Suppressor macrophage treated with lipopolysaccharide for 1 hour (primary cell): ENCODE results near the gene DIS3L.
"Not testable (repeated sequence)": the region's sequence is repeated elsewhere in the genome, so short reads cannot be mapped to it uniquely, and the experiment has no call there.

Experiments
- DNase-seq, 3 donors: peaks; one replicate each; pipeline ENCODE4 v3.0.0-alpha.2; 2020 to 2022

DIS3L gene

DNA sequence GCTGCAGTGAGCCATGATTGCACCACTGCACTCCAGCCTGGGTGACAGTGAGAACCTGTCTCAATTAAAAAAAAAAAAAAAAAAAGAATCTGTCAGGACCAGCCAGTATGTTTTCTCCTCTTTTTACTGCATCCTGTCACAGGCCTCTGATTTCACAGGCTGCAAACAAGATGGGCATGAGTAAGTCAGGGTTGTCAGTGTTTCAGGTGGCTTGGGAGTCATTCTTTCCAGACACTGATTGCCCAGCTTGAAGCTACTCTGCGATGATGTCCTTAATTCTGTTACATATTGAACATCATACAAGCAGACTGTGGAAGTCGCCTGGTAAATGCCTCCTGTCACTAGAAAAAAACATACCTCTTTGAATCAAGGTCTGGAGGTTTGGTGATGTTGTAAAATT lies 18.8 kb downstream of the DIS3L start:
- no peak for DNase-seq

DNA sequence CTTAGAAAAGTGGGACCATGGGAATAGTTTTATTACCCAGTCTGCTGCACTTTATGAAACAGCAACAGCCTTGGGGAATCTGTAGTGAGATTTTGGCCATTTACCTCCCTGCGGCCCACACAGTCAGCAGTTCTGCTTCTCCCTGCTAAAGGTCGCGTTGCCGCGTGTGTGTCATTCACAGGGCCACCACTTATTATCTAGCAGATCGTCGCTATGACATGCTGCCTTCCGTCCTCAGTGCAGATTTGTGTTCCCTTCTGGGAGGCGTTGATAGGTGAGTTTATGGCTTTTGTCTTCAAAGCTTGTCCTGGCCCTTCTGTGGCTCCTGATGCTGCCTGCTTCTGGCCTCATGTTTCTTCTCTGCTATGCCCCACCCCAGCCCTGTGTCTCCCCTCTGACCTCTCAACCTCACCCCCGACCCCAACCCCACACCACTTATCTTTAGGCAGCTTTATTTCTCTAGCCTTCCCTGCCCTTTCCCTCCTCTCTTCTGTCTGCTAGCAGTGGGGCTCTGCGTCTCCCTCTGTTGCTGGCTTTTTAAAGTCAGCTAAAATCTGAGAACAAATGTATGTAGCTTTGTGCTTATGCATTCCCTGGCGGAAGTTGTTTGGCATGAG lies 30.1 kb downstream of the DIS3L start:
- DNase-seq, result no peak

DNA sequence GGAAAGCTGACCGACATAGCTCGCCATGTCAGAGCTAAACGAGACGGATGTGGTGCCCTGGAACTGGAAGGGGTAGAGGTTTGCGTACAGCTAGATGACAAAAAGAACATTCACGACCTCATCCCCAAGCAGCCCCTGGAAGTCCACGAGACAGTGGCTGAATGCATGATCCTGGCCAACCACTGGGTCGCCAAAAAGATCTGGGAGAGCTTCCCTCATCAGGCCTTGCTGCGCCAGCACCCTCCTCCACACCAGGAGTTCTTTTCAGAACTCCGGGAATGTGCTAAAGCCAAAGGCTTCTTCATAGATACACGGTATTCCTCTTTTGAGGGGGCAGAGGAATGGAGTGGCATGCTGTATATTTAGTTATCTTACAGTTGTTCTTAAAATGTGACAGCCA lies 32.7 kb downstream of the DIS3L start:
- no peak for DNase-seq

DNA sequence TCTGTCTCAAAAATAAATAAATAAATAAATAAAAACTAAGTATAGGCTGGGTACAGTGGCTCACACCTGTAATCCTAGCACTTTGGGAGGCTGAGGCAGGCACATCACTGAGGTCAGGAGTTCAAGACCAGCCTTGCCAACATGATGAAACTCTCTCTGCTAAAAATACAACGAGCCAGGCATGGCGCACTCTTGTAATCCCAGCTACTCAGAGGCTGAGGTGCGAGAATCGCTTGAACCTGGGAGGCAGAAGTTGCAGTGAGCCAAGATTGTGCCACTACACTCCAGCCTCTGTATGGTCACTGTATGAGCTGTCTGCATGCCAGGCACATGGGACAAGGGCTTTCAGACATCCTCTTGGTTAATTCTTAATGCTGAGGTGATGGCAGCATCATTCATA lies 34.4 kb downstream of the DIS3L start:
- DNase-seq, result no peak

DNA sequence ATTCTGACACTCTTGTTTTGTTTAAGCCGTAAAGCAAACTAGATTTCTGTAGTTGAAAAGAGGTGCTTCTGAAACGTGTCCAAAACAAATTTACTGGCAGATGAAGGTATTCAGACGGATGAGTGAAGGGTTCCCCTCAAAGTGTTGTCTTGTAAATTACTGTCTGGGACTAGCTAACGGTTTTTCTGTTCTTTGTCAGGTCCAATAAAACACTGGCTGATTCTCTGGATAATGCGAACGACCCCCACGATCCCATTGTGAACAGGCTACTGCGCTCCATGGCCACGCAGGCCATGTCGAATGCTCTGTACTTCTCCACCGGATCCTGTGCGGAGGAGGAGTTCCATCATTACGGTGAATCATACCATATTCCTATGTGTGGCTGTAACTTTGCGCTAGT lies 35.4 kb downstream of the DIS3L start:
- DNase-seq, result no peak

DNA sequence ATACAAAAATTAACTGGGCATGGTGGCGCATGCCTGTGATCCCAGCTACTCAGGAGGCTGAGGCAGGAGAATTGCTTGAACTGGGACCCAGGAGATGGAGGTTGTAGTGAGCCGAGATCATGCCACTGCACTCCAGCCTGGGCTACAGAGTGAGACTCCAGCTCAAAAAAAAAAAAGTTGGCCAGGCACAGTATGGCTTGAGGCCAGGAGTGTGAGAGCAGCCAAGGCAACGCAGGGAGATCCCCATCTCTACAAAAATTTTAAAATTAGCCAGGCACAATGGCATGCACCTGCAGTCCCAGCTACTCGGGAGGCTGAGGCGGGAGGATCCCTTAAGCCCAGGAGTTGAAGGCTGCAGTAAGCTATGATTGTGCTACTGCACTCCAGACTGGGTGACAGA lies 55.2 kb downstream of the DIS3L start:
- DNase-seq, result not testable (repeated sequence)

DNA sequence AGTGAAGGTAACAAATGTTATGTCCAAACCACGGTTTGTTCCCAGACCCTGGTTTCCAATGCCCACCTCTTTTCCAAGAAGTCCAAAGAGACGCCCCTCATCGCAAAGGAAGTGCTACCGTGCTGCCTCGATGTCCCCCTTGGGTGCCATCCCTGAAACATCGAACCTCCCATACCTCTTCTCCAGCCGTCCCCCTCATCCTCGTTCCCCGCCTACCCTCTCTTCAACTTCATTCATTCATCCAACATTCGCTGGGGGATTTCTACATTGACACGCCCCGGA lies 62.6 kb downstream of the DIS3L start:
- no peak for DNase-seq

DNA sequence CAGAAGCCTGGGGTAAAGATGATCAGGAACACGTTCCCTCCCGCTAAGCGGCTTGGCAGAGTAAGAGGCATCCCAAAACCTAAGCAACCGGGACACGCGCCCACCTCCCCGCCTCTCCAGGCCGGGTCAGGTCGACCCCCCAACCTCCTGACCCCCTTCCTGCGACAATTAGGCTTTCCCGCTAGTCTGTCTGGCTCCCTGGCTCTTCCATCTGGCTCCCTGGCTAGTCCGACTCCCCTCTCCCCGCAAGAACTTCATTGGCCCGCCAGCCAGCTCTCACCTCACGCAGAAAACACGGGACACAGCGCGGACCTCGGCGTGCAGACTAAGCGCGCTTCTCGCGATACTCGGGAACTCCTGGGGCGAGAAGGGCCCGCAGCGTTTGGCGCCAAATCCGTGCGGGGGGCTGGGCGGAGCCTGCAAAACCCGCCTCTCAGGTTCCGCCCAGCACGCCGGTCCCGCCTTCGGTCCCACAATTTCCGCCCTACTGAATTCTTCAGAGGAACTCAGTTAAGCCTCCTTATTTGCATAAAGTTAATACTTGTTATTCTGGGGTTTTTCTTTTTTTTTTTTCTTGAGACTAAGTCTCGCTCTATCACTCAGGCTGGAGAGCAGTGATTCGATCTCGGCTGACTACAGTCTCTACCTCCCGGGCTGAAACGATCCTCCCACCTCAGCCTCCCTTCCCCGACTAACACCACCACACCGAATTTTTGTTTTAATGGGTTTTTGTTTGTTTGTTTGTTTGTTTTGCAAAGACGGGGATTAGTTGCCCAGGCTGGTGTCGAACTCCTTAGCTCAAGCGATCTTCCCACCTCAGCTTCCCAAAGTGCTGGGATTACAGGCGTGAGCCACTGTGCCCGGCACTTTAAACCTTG lies 63.2 kb downstream of the DIS3L start, which contains the start of gene TIPIN:
TIPIN (minus strand) TSS at position 327 of the 878 bp plus-strand sequence. CDS start 3,738 bp downstream, outside the sequence.
- DNase-seq, result peak; percentile 99

DNA sequence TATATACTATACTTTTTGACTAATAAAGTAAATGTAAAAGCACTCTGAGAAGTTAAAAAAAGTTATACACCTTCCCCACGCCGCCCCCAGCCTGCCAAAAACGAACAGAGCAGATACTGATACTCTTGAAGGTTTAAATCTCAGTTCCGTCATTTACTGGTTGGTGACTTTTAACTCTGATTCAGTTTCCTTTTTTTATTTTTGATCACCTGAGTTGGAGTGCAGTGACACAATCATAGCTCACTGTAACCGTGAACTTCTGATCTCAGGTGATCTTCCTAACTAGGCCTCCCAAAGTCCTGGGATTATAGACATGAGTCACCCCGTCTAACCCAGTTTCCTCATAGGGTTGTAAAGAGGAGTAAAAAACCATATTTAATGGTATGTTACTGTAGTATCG lies 66.4 kb downstream of the DIS3L start:
- no peak for DNase-seq

DNA sequence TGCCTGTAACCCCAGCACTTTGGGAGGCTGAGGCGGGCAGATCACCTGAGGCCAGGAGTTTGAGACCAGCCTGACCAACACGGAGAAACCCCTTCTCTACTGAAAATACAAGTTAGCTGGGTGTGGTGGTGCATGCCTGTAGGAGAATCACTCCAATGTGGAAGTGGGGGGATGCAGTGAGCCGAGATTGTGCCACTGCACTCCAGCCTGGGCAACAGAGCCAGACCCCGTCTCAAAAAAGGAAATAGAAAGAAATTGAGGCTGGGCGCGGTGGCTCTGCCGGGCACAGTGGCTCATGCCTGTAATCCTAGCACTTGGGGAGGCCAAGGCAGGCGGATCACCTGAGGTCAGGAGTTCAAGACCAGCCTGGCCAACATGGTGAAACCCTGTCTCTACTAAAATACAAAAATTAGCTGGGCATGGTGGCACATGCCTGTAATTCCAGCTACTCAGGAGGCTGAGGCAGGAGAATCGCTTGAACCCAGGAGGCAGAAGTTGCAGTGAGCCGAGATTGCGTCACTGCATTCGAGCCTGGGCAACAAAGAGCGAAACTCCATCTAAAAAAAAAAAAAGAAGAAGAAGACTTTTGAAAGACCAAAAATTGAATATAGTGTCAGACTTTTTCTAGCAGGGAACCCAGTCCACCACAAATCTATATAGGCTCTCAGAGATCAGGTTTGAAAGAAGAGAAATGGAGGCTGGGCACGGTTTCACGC lies 68.5 kb downstream of the DIS3L start:
- DNase-seq, result peak; percentile 13 to 45 (median 45)

DNA sequence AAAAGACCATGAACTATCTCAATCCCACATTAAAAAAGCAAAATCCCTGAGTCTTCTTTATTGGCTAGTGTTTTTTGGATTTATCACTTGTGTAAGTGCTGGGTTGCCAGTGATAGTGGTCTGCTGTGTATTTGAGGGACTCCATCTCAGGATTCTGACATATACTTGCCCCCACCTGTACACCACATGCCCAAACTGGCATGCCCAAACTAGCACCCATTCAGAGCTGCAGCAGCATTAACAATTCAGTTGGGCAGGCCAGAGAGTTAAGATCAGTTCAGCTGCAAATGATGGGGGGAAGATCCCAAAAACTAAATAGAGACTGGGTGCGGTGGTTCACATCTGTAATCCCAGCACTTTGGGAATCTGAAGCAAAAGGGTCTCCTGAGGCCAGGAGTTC lies 69.4 kb downstream of the DIS3L start:
- no peak for DNase-seq

DNA sequence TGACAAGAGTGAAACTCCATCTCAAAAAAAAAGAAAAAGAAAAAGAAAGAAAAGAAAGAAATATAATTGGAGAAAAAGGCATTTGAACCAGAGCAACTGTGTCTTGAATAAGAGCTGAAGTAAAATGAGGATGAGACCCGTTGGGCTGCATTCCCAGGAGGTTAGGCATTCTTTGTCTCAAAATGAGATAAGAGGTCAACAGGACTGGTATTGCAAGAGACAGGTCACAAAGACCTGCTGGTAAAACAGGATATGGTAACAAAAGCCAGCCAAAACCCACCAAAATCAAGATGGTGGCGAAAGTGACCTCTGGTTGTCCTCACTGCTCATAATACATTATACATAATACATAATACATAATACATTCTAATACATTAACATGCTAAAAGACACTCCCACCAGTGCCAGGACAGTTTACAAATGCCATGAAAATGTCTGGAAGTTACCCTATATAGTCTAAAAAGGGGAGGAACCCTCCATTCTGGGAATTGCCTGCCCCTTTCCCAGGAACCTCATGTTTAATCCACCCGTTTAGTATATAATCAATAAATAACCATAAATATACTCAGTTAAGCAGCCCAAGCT lies 71.7 kb downstream of the DIS3L start:
- DNase-seq, result no peak

DNA sequence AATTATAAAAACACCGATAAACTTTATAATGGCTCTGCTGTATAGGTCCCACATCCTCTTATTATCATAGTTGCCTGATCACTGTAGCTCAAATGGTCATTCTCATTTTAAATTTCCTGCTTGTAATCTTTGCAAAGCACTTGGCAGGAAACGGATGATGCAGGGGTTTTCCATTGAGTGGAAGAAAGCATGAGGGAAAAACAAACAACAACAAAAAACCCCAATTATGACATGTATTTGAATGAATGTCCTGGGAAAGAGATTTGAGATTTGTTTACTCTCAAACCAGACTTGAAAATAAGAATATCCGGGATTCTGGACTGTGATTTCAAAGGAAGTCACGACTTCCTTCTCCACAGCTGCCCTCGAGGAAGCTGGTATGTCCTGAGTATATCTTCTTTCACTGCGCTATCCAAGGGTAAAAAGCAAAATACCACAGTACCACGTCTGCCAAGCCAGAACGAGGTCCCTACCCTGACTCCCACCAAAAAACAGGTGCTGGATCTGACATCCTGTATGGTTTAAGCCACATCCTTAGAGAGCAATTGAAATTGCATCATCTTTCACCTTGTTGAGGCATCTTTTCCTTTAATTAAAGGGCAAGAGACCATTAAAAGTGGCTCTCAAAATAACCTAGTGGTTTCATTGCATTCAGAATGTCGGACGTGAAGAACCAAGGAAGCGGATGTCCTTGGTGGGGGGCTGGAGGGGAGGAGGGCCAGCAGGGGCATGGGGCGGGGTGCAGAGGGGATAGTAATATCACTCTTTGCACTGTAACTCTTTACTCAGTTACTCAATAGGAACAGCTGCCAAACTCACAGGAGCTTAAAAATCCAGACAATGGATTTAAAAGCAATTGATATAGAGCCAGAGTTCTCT lies 76.6 kb downstream of the DIS3L start:
- DNase-seq, result peak; percentile 77 to 89 (median 84)

DNA sequence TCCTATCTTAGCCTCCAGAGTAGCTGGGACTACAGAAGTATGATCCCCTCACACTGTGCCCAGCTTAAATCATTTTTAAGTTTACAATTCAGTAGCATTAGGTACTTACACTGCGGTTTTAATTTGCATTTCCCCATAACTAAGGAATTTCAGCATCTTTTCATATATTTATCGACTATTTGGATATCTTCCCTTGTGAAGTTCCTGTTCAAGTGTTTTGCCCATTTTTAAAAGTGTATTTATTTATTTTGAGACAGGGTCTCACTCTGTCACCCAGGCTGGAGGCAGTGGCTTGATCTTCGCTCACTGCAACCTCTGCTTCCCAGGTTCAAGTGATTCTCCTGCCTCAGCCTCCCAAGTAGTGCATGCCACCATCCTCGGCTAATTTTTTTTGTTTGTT lies 80.8 kb downstream of the DIS3L start:
- no peak for DNase-seq

DNA sequence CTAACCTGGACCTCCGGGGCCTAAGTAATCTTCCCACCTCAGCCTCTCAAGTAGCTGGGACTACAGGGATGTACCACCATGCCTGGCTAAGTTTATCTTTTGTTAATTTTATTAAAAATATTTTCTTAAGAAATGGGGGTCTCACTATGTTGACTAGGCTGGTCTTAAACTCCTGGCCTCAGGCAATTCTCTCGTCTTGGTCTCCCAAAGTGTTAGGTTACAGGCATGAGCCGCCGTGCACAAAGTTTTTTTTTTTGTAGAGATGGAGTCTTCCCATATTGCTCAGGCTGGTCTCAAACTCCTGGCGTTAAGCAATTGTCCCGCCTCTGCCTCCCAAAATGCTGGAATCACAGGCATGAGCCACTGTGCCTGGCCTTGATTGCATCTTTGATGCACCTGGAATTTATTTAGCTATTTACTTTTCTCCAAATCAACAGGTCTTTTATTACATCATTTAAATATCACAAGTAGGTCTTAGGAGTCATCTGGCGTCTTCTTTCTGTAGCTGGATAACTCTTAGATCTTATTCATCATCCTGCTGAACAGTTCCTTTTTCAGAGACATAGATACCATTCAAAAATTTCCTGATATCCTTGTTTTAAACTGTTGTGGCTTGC lies 85.6 kb downstream of the DIS3L start:
- DNase-seq, result no peak

DNA sequence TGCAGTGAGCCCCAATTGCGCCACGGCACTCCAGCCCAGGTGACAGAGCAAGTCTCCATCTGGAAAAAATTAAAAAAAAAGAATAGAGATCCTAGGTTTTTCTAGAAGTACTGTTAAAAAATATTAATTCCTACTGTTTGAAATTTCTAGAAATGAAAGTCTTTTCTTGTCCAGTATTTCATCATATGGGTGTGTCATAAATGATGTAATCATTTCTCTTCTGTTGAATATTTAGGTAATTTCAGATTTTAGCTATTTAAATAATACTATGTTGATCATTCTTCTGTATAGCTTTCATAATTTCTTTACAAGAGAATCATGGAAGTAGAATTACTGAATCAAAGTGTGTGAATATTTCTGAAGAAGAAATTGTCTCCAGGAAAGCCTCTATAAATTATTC lies 88.0 kb downstream of the DIS3L start:
- DNase-seq, result peak; percentile 35 to 78 (median 76)
